ENCODE data around the gene FOS.
"Not testable (repeated sequence)": the region's sequence is repeated elsewhere in the genome, so short reads cannot be mapped to it uniquely, and the experiment has no call there.

FOS gene

GRCh38 chr14:75295491-75296345 lies 17.1 kb downstream of the FOS start:
- DNase-seq = no peak

- DNase-seq = no peak
These were observed 18.9 kb downstream of the FOS start for GRCh38 chr14:75297411-75298040.

GRCh38 chr14:75298187-75298965 lies 19.7 kb downstream of the FOS start:
- DNase-seq = no peak

GRCh38 chr14:75299059-75299458 lies 20.4 kb downstream of the FOS start:
- no peak for DNase-seq

GRCh38 chr14:75299576-75299975 lies 20.9 kb downstream of the FOS start:
- DNase-seq = no peak

- no peak for DNase-seq
These were observed 23.2 kb downstream of the FOS start for GRCh38 chr14:75301666-75302325.

GRCh38 chr14:75303381-75303789 lies 24.8 kb downstream of the FOS start:
- no peak for DNase-seq

- not testable (repeated sequence) for DNase-seq
These were observed 27.8 kb downstream of the FOS start for GRCh38 chr14:75306410-75306809.

GRCh38 chr14:75306927-75307699 lies 28.5 kb downstream of the FOS start:
- DNase-seq = no peak

- peak; percentile 26 for DNase-seq
These were observed 29.2 kb downstream of the FOS start for GRCh38 chr14:75307700-75308379.

GRCh38 chr14:75308991-75309390 lies 30.4 kb downstream of the FOS start:
- DNase-seq = not testable (repeated sequence)

GRCh38 chr14:75309561-75309960 lies 30.9 kb downstream of the FOS start:
- DNase-seq = not testable (repeated sequence)

- DNase-seq = peak; percentile 15
These were observed 31.9 kb downstream of the FOS start for GRCh38 chr14:75310295-75311111.

GRCh38 chr14:75311356-75311755 lies 32.7 kb downstream of the FOS start:
- no peak for DNase-seq

- DNase-seq = no peak
These were observed 33.7 kb downstream of the FOS start for GRCh38 chr14:75312341-75312740.

GRCh38 chr14:75313294-75313693 lies 34.7 kb downstream of the FOS start:
- DNase-seq = no peak

GRCh38 chr14:75315144-75315543 lies 36.5 kb downstream of the FOS start:
- DNase-seq = no peak

GRCh38 chr14:75317148-75317547 lies 38.5 kb downstream of the FOS start:
- no peak for DNase-seq

GRCh38 chr14:75318353-75318752 lies 39.7 kb downstream of the FOS start:
- no peak for DNase-seq

- no peak for DNase-seq
These were observed 40.4 kb downstream of the FOS start for GRCh38 chr14:75319021-75319420.

- no peak for DNase-seq
These were observed 41.6 kb downstream of the FOS start for GRCh38 chr14:75320196-75320595.

Measured in GOT3 (cell line).